Activated T-helper 2 cell treated with anti-CD3 and anti-CD28 coated beads, Interferon-gamma antibody, Interleukin-2, Interleukin-4, amounts not matched to agents 10 μg/mL and 5 μg/mL and 100 μg/mL, durations not matched to agents 14 hours and 24 hours and 36 hours (primary cell): ENCODE results near the gene IQSEC1. TPM values are rescaled to one million over a fixed set of nuclear protein-coding genes. Genes with fewer than 3 reads are reported as not detected.

Source experiments
- DNase-seq: peaks from one replicate; pipeline ENCODE4 v3.0.0; 2021; ENCODE audit warnings: low spot score
- H3K27ac Mint-ChIP-seq: one replicate; pipeline ENCODE4 v1.8.0; 2021; ENCODE audit warnings: mixed read lengths
- H3K27me3 Mint-ChIP-seq: one replicate; pipeline ENCODE4 v1.8.0; 2021; ENCODE audit warnings: low read depth, mixed read lengths
- H3K36me3 Mint-ChIP-seq: one replicate; pipeline ENCODE4 v1.8.0; 2021; ENCODE audit warnings: low read depth, mixed read lengths
- H3K4me1 Mint-ChIP-seq: one replicate; pipeline ENCODE4 v1.8.0; 2021; ENCODE audit warnings: low read depth, mixed read lengths
- H3K4me3 Mint-ChIP-seq: one replicate; pipeline ENCODE4 v1.8.0; 2021; ENCODE audit warnings: low read depth, mild to moderate bottlenecking, moderate library complexity, mixed read lengths
- H3K9me3 Mint-ChIP-seq: one replicate; pipeline ENCODE4 v1.8.0; 2021; ENCODE audit warnings: mixed read lengths
- intact Hi-C: fragments of 100-400 bp; cut with micrococcal nuclease; formaldehyde crosslinking; loops from one replicate; pipeline ENCODE4 v1.15.1; 2023
- total RNA-seq: library from RNA; stranded (reverse); gene quantifications from 2 replicates; pipeline ENCODE4 v1.2.3, GENCODE V29; 2022

Gene IQSEC1
- total RNA-seq, 1 donor from 2014 or later, result 28.1 TPM

GRCh38 chr3:13028010-13028821 lies 45.0 kb downstream of the IQSEC1 start:
- intact Hi-C loops, result no loop called here
- no peak for DNase-seq
- Mint-ChIP-seq H3K27me3 (no peaks in the 10 kb centered on the region), H3K9me3 (no peaks in the 10 kb centered on the region), H3K36me3 (no peaks in the 10 kb centered on the region), H3K4me1 (peaks cover 8% of the 10 kb centered on the region), H3K4me3 (no peak overlapping the region), H3K27ac (no peak overlapping the region)

- no peak overlapping the region for H3K27ac Mint-ChIP-seq
- H3K4me3 Mint-ChIP-seq, result no peak overlapping the region
- H3K36me3 Mint-ChIP-seq, result no peaks in the 10 kb centered on the region
- DNase-seq, result no peak
- no peaks in the 10 kb centered on the region for H3K27me3 Mint-ChIP-seq
- intact Hi-C loops, result no loop called here
- H3K9me3 Mint-ChIP-seq, result no peaks in the 10 kb centered on the region
- H3K4me1 Mint-ChIP-seq, result peaks cover 8% of the 10 kb centered on the region
Observed at GRCh38 chr3:13027154-13027553, 46.1 kb downstream of the IQSEC1 start.

- H3K27me3 Mint-ChIP-seq, result no peaks in the 10 kb centered on the region
- H3K4me1 Mint-ChIP-seq, result peaks cover 8% of the 10 kb centered on the region
- no peak overlapping the region for H3K27ac Mint-ChIP-seq
- H3K4me3 Mint-ChIP-seq, result no peak overlapping the region
- no peaks in the 10 kb centered on the region for H3K9me3 Mint-ChIP-seq
- no peaks in the 10 kb centered on the region for H3K36me3 Mint-ChIP-seq
- no peak for DNase-seq
- intact Hi-C loops, result no loop called here
Observed at GRCh38 chr3:13026534-13026933, 46.7 kb downstream of the IQSEC1 start.

- no peak overlapping the region for H3K4me3 Mint-ChIP-seq
- H3K27ac Mint-ChIP-seq, result no peak overlapping the region
- no peaks in the 10 kb centered on the region for H3K36me3 Mint-ChIP-seq
- intact Hi-C loops, result no loop called here
- H3K9me3 Mint-ChIP-seq, result no peaks in the 10 kb centered on the region
- H3K27me3 Mint-ChIP-seq, result no peaks in the 10 kb centered on the region
- H3K4me1 Mint-ChIP-seq, result peaks cover 8% of the 10 kb centered on the region
- no peak for DNase-seq
Observed at GRCh38 chr3:13025778-13026518, 47.3 kb downstream of the IQSEC1 start.

- Mint-ChIP-seq H3K9me3 (no peaks in the 10 kb centered on the region), H3K27me3 (no peaks in the 10 kb centered on the region), H3K4me1 (peaks cover 8% of the 10 kb centered on the region), H3K27ac (no peak overlapping the region), H3K4me3 (no peak overlapping the region), H3K36me3 (no peaks in the 10 kb centered on the region)
- intact Hi-C loops, result no loop called here
- DNase-seq, result no peak
Observed at GRCh38 chr3:13025090-13025489, 48.1 kb downstream of the IQSEC1 start.

GRCh38 chr3:13024765-13025065 lies 48.5 kb downstream of the IQSEC1 start:
- H3K4me3 Mint-ChIP-seq, result no peak overlapping the region
- no peak for DNase-seq
- H3K27ac Mint-ChIP-seq, result no peak overlapping the region
- H3K27me3 Mint-ChIP-seq, result no peaks in the 10 kb centered on the region
- intact Hi-C loops, result no loop called here
- H3K9me3 Mint-ChIP-seq, result no peaks in the 10 kb centered on the region
- H3K4me1 Mint-ChIP-seq, result peaks cover 8% of the 10 kb centered on the region
- H3K36me3 Mint-ChIP-seq, result no peaks in the 10 kb centered on the region

GRCh38 chr3:13023971-13024764 lies 49.1 kb downstream of the IQSEC1 start:
- no peak for DNase-seq
- no peaks in the 10 kb centered on the region for H3K9me3 Mint-ChIP-seq
- H3K27ac Mint-ChIP-seq, result no peak overlapping the region
- intact Hi-C loops, result no loop called here
- no peaks in the 10 kb centered on the region for H3K27me3 Mint-ChIP-seq
- H3K4me3 Mint-ChIP-seq, result no peak overlapping the region
- H3K4me1 Mint-ChIP-seq, result peaks cover 8% of the 10 kb centered on the region
- H3K36me3 Mint-ChIP-seq, result no peaks in the 10 kb centered on the region

- Mint-ChIP-seq H3K27ac (no peak overlapping the region), H3K27me3 (no peaks in the 10 kb centered on the region), H3K4me1 (peaks cover 8% of the 10 kb centered on the region), H3K4me3 (no peak overlapping the region), H3K36me3 (no peaks in the 10 kb centered on the region), H3K9me3 (no peaks in the 10 kb centered on the region)
- intact Hi-C loops, result no loop called here
- no peak for DNase-seq
Observed at GRCh38 chr3:13023235-13023970, 49.8 kb downstream of the IQSEC1 start.

- Mint-ChIP-seq H3K4me3 (no peak overlapping the region), H3K4me1 (peaks cover 8% of the 10 kb centered on the region)
- intact Hi-C loops, result no loop called here
Observed at GRCh38 chr3:13022348-13023234, 50.6 kb downstream of the IQSEC1 start.

GRCh38 chr3:13021141-13022114 lies 51.8 kb downstream of the IQSEC1 start:
- intact Hi-C loops, result no loop called here
- DNase-seq, result no peak
- H3K36me3 Mint-ChIP-seq, result no peaks in the 10 kb centered on the region

More at GRCh38 chr3:13022348-13023234, 50.6 kb downstream of the IQSEC1 start:
- no peaks in the 10 kb centered on the region for H3K36me3 Mint-ChIP-seq
- DNase-seq, result no peak
- H3K27me3 Mint-ChIP-seq, result no peaks in the 10 kb centered on the region
- H3K27ac Mint-ChIP-seq, result no peak overlapping the region
- no peaks in the 10 kb centered on the region for H3K9me3 Mint-ChIP-seq

GRCh38 chr3:13020159-13020750 lies 53.0 kb downstream of the IQSEC1 start:
- H3K27me3 Mint-ChIP-seq, result no peaks in the 10 kb centered on the region
- no peak overlapping the region for H3K4me3 Mint-ChIP-seq
- H3K27ac Mint-ChIP-seq, result no peak overlapping the region
- no peaks in the 10 kb centered on the region for H3K36me3 Mint-ChIP-seq
- peaks cover 22% of the 10 kb centered on the region for H3K4me1 Mint-ChIP-seq
- intact Hi-C loops, result no loop called here
- no peaks in the 10 kb centered on the region for H3K9me3 Mint-ChIP-seq
- DNase-seq, result no peak

More at GRCh38 chr3:13021141-13022114, 51.8 kb downstream of the IQSEC1 start:
- Mint-ChIP-seq H3K9me3 (no peaks in the 10 kb centered on the region), H3K27ac (no peak overlapping the region), H3K27me3 (no peaks in the 10 kb centered on the region), H3K4me1 (peaks cover 19% of the 10 kb centered on the region), H3K4me3 (no peak overlapping the region)
